ENCODE data around the gene ATRIP.

ATRIP gene

GRCh38 chr3:48418651-48419050 lies 27.9 kb upstream of the ATRIP start:
- 89 to 97% methylated on average over 6 to 9 of the region's 9 CpGs for WGBS, 2 experiments (ENCODE audit: insufficient coverage in 2 of 2)
- Histone ChIP-seq H3K4me1 (ENCODE audit: control insufficient read depth, insufficient read depth, low read length, poor library complexity, severe bottlenecking) (no peaks in the 10 kb centered on the region), H3K27ac (ENCODE audit: low read depth, low read length, severe bottlenecking) (no peak overlapping the region), H3K36me3 (ENCODE audit: control insufficient read depth, insufficient read depth, low read length) (peaks cover 62% of the 10 kb centered on the region), H3K9me3 (ENCODE audit: control insufficient read depth, low read length) (no peaks in the 10 kb centered on the region), H3K4me3 (ENCODE audit: extremely low read depth, insufficient read depth, low read length, poor library complexity, severe bottlenecking) (no peak overlapping the region)

DNA sequence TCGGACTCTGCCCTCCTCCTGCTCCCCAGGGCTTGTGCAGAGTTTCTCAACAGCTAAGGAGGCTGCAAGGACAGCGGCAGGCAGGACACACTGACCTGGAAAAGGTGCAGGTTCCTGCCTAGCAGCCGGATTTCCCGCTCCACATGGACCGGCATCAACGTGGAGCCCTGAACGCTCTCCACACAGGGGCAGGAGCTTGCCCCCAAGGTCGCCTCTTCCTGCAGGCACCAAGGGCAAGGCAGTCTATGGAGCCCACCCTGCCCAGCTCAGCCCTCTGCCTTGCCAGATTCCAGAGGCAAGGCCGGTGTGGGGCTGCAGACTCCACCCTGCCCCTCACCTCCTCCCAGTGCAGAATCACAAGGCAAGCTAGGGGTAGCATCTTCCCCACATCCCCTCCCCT lies 27.4 kb upstream of the ATRIP start:
- H3K4me3 ChIP-seq (ENCODE audit: extremely low read depth, insufficient read depth, low read length, poor library complexity, severe bottlenecking), result no peak overlapping the region
- H3K4me1 ChIP-seq (ENCODE audit: control insufficient read depth, insufficient read depth, low read length, poor library complexity, severe bottlenecking), result no peaks in the 10 kb centered on the region
- WGBS, 2 experiments (ENCODE audit: insufficient coverage in 2 of 2), result 94 to 95% methylated on average over 8 to 9 of the region's 9 CpGs
- H3K9me3 ChIP-seq (ENCODE audit: control insufficient read depth, low read length), result no peaks in the 10 kb centered on the region
- H3K36me3 ChIP-seq (ENCODE audit: control insufficient read depth, insufficient read depth, low read length), result peaks cover 62% of the 10 kb centered on the region
- no peak overlapping the region for H3K27ac ChIP-seq (ENCODE audit: low read depth, low read length, severe bottlenecking)

DNA sequence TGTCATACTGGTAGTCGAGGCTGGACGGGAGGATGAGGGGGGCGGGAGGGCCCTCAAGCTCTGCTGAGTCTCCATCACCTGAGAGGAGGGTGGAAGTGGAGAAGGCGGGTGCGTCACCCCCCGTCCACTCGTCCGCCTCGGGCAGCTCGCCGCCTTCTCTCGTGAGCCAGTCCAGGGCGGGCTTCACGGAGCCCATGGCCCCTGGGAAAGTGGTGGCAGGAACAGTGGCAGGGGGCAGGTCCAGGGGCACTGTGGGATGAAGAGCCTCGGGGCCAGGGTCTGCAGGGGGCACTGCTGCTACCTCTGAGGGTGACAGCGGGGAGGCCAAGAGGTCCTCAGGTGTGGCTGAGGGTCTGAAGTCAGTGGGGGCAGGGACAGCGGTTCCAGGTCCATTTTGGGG lies 26.9 kb upstream of the ATRIP start:
- Histone ChIP-seq H3K4me1 (ENCODE audit: control insufficient read depth, insufficient read depth, low read length, poor library complexity, severe bottlenecking) (no peaks in the 10 kb centered on the region), H3K4me3 (ENCODE audit: extremely low read depth, insufficient read depth, low read length, poor library complexity, severe bottlenecking) (no peak overlapping the region), H3K27ac (ENCODE audit: low read depth, low read length, severe bottlenecking) (no peak overlapping the region), H3K9me3 (ENCODE audit: control insufficient read depth, low read length) (no peaks in the 10 kb centered on the region), H3K36me3 (ENCODE audit: control insufficient read depth, insufficient read depth, low read length) (peaks cover 62% of the 10 kb centered on the region)
- 95 to 97% methylated on average over 14 to 16 of the region's 17 CpGs for WGBS, 2 experiments (ENCODE audit: insufficient coverage in 2 of 2)

DNA sequence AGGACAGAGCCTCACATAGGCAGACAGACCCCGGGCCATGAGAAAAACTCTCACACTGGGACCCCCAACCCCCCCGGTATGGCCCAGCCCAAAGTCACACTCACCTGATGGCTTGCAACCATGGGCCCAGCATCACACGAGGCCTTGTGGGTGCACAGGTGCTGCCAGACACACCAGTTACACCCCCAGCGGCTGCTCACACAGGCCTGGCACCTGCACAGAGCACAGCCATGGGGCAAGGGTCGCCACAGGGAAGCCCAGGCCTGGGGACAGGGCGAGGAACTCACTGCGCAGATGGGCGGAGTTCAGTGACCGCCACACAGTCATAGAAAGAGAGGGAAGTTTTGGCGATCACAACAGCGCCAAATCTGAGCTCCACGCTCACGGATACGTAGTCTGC lies 26.0 kb upstream of the ATRIP start:
- Histone ChIP-seq H3K9me3 (ENCODE audit: control insufficient read depth, low read length) (no peaks in the 10 kb centered on the region), H3K36me3 (ENCODE audit: control insufficient read depth, insufficient read depth, low read length) (peaks cover 58% of the 10 kb centered on the region), H3K27ac (ENCODE audit: low read depth, low read length, severe bottlenecking) (no peak overlapping the region), H3K4me3 (ENCODE audit: extremely low read depth, insufficient read depth, low read length, poor library complexity, severe bottlenecking) (no peak overlapping the region), H3K4me1 (ENCODE audit: control insufficient read depth, insufficient read depth, low read length, poor library complexity, severe bottlenecking) (peaks cover 5% of the 10 kb centered on the region)
- WGBS, 2 experiments (ENCODE audit: insufficient coverage in 2 of 2), result 93 to 98% methylated on average over 11 to 14 of the region's 14 CpGs

- H3K27ac ChIP-seq (ENCODE audit: low read depth, low read length, severe bottlenecking), result no peak overlapping the region
Measured at GRCh38 chr3:48422272-48422671, 24.3 kb upstream of the ATRIP start.

GRCh38 chr3:48422681-48423080 lies 23.9 kb upstream of the ATRIP start:
- H3K4me1 ChIP-seq (ENCODE audit: control insufficient read depth, insufficient read depth, low read length, poor library complexity, severe bottlenecking), result peaks cover 22% of the 10 kb centered on the region
- no peak overlapping the region for H3K27ac ChIP-seq (ENCODE audit: low read depth, low read length, severe bottlenecking)
- no peaks in the 10 kb centered on the region for H3K9me3 ChIP-seq (ENCODE audit: control insufficient read depth, low read length)
- H3K36me3 ChIP-seq (ENCODE audit: control insufficient read depth, insufficient read depth, low read length), result peaks cover 41% of the 10 kb centered on the region
- 91 to 94% methylated on average over 7 to 8 of the region's 8 CpGs for WGBS, 2 experiments (ENCODE audit: insufficient coverage in 2 of 2)
- H3K4me3 ChIP-seq (ENCODE audit: extremely low read depth, insufficient read depth, low read length, poor library complexity, severe bottlenecking), result no peak overlapping the region

More at GRCh38 chr3:48422272-48422671, 24.3 kb upstream of the ATRIP start:
- WGBS, 2 experiments (ENCODE audit: insufficient coverage in 2 of 2), result 94% methylated on average over 2 of the region's 3 CpGs; no CpG with 5 or more reads in 1 of the 2 experiments
- H3K4me3 ChIP-seq (ENCODE audit: extremely low read depth, insufficient read depth, low read length, poor library complexity, severe bottlenecking), result no peak overlapping the region
- H3K4me1 ChIP-seq (ENCODE audit: control insufficient read depth, insufficient read depth, low read length, poor library complexity, severe bottlenecking), result peaks cover 18% of the 10 kb centered on the region
- H3K36me3 ChIP-seq (ENCODE audit: control insufficient read depth, insufficient read depth, low read length), result peaks cover 45% of the 10 kb centered on the region
- H3K9me3 ChIP-seq (ENCODE audit: control insufficient read depth, low read length), result no peaks in the 10 kb centered on the region

- Histone ChIP-seq H3K9me3 (ENCODE audit: control insufficient read depth, low read length) (no peaks in the 10 kb centered on the region), H3K4me1 (ENCODE audit: control insufficient read depth, insufficient read depth, low read length, poor library complexity, severe bottlenecking) (peaks cover 25% of the 10 kb centered on the region), H3K4me3 (ENCODE audit: extremely low read depth, insufficient read depth, low read length, poor library complexity, severe bottlenecking) (no peak overlapping the region), H3K27ac (ENCODE audit: low read depth, low read length, severe bottlenecking) (no peak overlapping the region), H3K36me3 (ENCODE audit: control insufficient read depth, insufficient read depth, low read length) (peaks cover 34% of the 10 kb centered on the region)
- WGBS, 2 experiments (ENCODE audit: insufficient coverage in 2 of 2), result 94 to 95% methylated on average over 21 to 25 of the region's 25 CpGs
Measured at GRCh38 chr3:48423241-48423882, 23.2 kb upstream of the ATRIP start.

DNA sequence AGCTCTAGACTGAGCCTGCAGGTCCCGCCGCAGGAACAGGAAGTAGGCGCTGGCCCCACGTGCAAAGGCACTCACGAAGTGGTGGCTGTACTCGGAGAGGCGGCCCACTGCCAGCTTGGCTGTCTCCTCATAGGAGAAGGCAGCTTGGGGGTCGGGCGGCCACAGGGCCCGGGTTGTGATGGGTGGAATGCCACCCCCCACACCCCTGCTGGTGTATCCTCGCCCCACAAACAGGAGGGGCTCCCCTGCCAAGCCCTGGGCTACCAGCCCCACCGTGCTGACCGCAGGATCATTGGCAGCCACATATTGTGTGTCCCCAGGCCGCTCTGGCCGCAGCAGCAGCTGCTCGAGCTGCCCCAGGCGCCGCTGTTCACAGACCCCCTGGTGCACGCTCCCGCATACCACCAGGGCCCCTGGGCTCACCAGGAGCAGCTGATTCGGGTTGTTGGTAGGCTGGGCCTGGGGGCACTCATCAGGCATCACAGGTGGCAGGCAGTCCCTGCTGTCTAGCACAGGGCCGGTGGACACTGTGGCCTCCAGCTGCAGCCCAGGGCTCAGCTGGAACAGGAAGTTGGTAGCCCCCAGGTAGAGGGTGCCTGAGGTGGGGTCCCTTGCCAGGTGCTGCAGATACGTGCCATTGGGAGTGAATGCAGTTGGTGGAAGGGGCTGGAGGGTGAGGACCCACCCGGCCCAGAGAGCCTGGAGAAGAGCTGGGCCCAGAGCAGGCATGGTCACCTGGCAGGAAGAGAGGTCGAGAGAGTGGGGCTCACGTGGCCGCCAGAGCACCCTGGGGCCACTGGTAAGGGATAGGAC lies 22.4 kb upstream of the ATRIP start:
- H3K9me3 ChIP-seq (ENCODE audit: control insufficient read depth, low read length), result no peaks in the 10 kb centered on the region
- H3K27ac ChIP-seq (ENCODE audit: low read depth, low read length, severe bottlenecking), result no peak overlapping the region
- WGBS, 2 experiments (ENCODE audit: insufficient coverage in 2 of 2), result 95 to 96% methylated on average over 22 to 25 of the region's 27 CpGs
- peaks cover 25% of the 10 kb centered on the region for H3K4me1 ChIP-seq (ENCODE audit: control insufficient read depth, insufficient read depth, low read length, poor library complexity, severe bottlenecking)
- H3K36me3 ChIP-seq (ENCODE audit: control insufficient read depth, insufficient read depth, low read length), result peaks cover 29% of the 10 kb centered on the region
- H3K4me3 ChIP-seq (ENCODE audit: extremely low read depth, insufficient read depth, low read length, poor library complexity, severe bottlenecking), result no peak overlapping the region

DNA sequence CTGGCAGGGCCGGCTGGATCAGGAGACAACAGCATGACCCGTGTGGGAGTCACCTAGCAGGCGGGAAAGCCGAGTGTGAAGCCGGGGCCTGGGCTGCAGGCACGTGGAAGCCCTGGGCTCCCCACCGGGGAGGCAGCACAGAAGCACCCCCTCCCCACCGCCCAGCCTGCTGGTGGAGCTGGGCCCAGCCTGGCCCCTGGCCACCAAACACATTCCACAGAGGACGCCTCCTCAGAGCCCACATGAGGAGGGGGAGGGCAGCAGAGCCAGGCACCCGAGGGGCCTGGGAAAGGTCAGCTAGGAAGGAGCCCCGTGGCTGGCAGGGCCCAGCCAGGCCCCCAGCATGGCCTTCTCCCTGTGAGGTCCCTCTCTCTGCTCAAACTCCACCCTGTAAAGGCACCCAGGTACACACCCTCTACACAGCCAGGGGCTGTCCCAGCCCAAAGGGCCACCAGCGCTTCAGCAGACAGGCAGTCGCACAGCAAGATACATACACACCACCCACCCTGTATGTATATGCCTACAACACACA lies 21.2 kb upstream of the ATRIP start:
- Histone ChIP-seq H3K4me3 (ENCODE audit: extremely low read depth, insufficient read depth, low read length, poor library complexity, severe bottlenecking) (no peak overlapping the region), H3K9me3 (ENCODE audit: control insufficient read depth, low read length) (no peaks in the 10 kb centered on the region), H3K4me1 (ENCODE audit: control insufficient read depth, insufficient read depth, low read length, poor library complexity, severe bottlenecking) (peaks cover 28% of the 10 kb centered on the region), H3K36me3 (ENCODE audit: control insufficient read depth, insufficient read depth, low read length) (peaks cover 23% of the 10 kb centered on the region), H3K27ac (ENCODE audit: low read depth, low read length, severe bottlenecking) (no peak overlapping the region)
- 77 to 90% methylated on average over 5 to 9 of the region's 13 CpGs for WGBS, 2 experiments (ENCODE audit: insufficient coverage in 2 of 2)

DNA sequence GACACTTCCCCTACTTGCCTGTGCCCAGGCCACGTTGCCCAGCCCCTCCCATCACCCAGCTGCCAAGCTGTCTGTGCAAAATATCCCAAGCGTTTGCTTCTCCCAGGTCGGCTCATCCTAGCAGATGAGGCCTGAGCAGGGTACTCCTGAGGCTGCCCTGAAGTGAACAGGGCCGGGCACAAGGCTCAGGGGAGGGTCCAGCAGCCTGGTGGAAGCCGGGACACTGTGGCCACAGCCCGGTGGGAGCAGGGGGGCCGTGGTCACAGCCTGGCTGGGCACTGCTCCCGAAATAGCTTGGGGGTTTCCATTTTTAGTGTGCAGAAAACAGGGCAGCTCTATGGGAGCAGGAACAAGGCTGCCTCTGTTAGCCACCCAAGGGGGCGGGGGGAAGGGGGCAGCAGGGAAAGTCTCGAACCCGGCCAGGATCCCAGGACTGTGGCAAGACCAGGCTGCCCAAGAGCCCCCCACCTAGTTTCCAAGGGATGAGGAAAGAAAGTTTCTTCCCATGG lies 20.1 kb upstream of the ATRIP start:
- Histone ChIP-seq H3K9me3 (ENCODE audit: control insufficient read depth, low read length) (no peaks in the 10 kb centered on the region), H3K27ac (ENCODE audit: low read depth, low read length, severe bottlenecking) (no peak overlapping the region), H3K36me3 (ENCODE audit: control insufficient read depth, insufficient read depth, low read length) (peaks cover 21% of the 10 kb centered on the region), H3K4me3 (ENCODE audit: extremely low read depth, insufficient read depth, low read length, poor library complexity, severe bottlenecking) (no peak overlapping the region), H3K4me1 (ENCODE audit: control insufficient read depth, insufficient read depth, low read length, poor library complexity, severe bottlenecking) (peaks cover 31% of the 10 kb centered on the region)
- 80 to 86% methylated on average over 6 to 11 of the region's 11 CpGs for WGBS, 2 experiments (ENCODE audit: insufficient coverage in 2 of 2)
